Prostate gland (tissue), 2 donors: Measurements from ENCODE around the gene L1CAM. TPM values are rescaled to one million over a fixed set of nuclear protein-coding genes. Genes with fewer than 3 reads are reported as not detected.

ENCODE experiments used
- DNase-seq: peaks from one replicate; pipeline ENCODE4 v3.0.0-alpha.2; 2019; ENCODE audit warnings: low spot score
- H3K27ac ChIP-seq, 2 donors: fragments of 200-600 bp; sonication (generic); 2 replicates each; pipeline ENCODE4 v1.5.1; 2017 to 2019
- H3K27me3 ChIP-seq: fragments of 200-600 bp; sonication (generic); replicated peaks from 2 replicates; pipeline ENCODE4 v1.5.1; 2019; ENCODE audit not compliant: insufficient read depth
- H3K36me3 ChIP-seq, 2 donors: fragments of 200-600 bp; sonication (generic); 1 replicate in 1 of 2; 2 replicates in 1 of 2; pipeline versions ENCODE4 v1.5.1 to v1.8.1; 2017 to 2019
- H3K4me1 ChIP-seq: fragments of 200-600 bp; sonication (generic); replicated peaks from 2 replicates; pipeline ENCODE4 v1.5.1; 2019
- H3K4me3 ChIP-seq, 2 donors: fragments of 200-600 bp; sonication (generic); 2 replicates each; pipeline ENCODE4 v1.5.1; 2017 to 2019
- H3K9me3 ChIP-seq: fragments of 200-600 bp; sonication (generic); 2 replicates; pipeline ENCODE4 v1.5.1; 2017
- CTCF ChIP-seq, 4 experiments: fragments of 200-600 bp in 2 of 4; fragments of 450-650 bp in 2 of 4; sonication (generic) in 2 of 4; IDR thresholded peaks; 1 replicate in 3 of 4; 2 replicates in 1 of 4; pipeline ENCODE4 v1.5.1; 2016 to 2019; ENCODE audit warnings: antibody characterized with exemption in 4 of 4, mild to moderate bottlenecking in 2 of 4, moderate library complexity in 2 of 4
- POLR2A ChIP-seq: fragments of 450-650 bp; IDR thresholded peaks from one replicate; pipeline ENCODE4 v1.6.1; 2016; ENCODE audit warnings: antibody characterized with exemption, mild to moderate bottlenecking
- POLR2AphosphoS5 ChIP-seq: sonication (generic); formaldehyde crosslinking; IDR thresholded peaks from one replicate; pipeline ENCODE4 v1.6.1; 2017; ENCODE audit warnings: antibody characterized with exemption
- WGBS: methylation state at CpG from one replicate; pipeline ENCODE4 v1.1.5; 2018; 5-methylcytosine and 5-hydroxymethylcytosine counted together
- intact Hi-C: fragments of 100-400 bp; cut with DNase I; formaldehyde crosslinking; loops from one replicate; pipeline ENCODE4 v1.14.2; 2022
- total RNA-seq, 2 donors: library from RNA; depleted of rRNA; stranded (reverse); fragments of >200 nt; gene quantifications; one replicate each; pipeline ENCODE4 v1.1.0, GENCODE V29; 2016

Gene L1CAM
- total RNA-seq, 2 donors from 2014 or later, result 0.73 to 18.0 TPM

DNA sequence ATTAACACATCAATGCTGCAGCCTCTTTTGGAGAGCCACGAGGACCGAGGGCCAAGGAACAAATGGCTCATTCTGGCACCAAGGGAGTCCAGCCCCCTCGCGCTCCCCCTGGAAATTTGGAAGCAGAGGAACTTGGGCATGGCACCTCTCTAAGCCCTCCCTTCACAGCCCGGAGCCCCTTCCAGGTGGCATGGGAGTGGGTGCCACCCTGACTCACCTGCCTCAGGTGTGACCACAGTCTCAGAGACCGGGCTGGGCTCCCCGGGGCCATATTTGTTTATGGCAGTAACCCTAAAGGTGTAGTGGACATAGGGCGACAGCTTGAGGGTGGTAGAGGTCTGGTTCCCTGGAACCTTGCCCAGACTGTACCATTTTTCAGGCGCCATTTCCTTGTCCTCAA lies 18.8 kb downstream of the L1CAM start:
- H3K4me1 ChIP-seq, result no peaks in the 10 kb centered on the region
- TF ChIP-seq POLR2AphosphoS5 (no peak), CTCF (IDR thresholded peaks at IDR 0.05) (no peak), POLR2A (no peak)
- no peaks in the 10 kb centered on the region for H3K9me3 ChIP-seq
- 84% methylated on average over 5 of the region's 9 CpGs for WGBS
- intact Hi-C loops, result no loop called here
- no peaks in the 10 kb centered on the region for H3K36me3 ChIP-seq
- H3K4me3 ChIP-seq, result no peak overlapping the region
- H3K27me3 ChIP-seq, result no peaks in the 10 kb centered on the region
- no peak for DNase-seq
- H3K27ac ChIP-seq, result no peak overlapping the region

DNA sequence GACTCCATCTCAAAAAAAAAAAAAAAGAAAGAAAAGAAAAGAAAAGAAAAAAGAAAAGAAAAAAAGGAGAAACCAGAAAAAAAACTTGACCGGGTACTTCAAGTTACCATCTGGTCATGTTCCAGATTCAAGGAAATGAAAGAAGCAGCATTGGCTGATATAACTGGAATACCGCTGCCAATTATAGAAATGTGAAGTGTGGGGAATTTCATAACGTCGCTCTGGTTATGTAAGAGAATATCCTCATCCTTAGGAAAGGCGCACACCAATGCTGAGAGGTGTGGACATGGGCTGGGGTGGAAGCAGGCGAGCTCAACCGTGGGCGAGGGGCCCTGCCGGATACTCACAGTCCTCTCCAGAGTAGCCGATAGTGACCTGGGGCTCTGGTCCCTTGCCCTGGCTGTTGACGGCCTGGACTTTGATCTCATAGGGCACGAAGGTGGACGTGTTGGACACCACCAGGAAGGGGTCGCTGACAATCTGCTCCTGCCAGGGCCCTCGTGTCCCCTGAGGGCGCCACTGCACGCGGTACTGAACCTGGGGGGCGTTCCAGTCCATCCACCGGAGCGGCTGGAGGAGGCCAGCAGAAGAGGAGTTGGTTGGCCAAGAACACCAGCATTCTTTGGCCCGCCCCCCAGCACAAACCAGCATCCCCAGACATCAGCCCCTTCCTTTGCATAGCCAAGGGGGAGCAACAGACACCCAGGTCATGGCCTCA lies 19.5 kb downstream of the L1CAM start:
- H3K27ac ChIP-seq, result no peak overlapping the region
- intact Hi-C loops, result no loop called here
- 79% methylated on average over 9 of the region's 22 CpGs for WGBS
- DNase-seq, result no peak
- no peaks in the 10 kb centered on the region for H3K9me3 ChIP-seq
- H3K27me3 ChIP-seq, result no peaks in the 10 kb centered on the region
- H3K36me3 ChIP-seq, result no peaks in the 10 kb centered on the region
- no peaks in the 10 kb centered on the region for H3K4me1 ChIP-seq
- TF ChIP-seq POLR2AphosphoS5 (no peak), CTCF (IDR thresholded peaks at IDR 0.05) (no peak), POLR2A (no peak)
- H3K4me3 ChIP-seq, result no peak overlapping the region

GRCh38 chrX:153865685-153866084 lies 20.3 kb downstream of the L1CAM start:
- H3K27me3 ChIP-seq, result no peaks in the 10 kb centered on the region
- no peaks in the 10 kb centered on the region for H3K4me1 ChIP-seq
- H3K36me3 ChIP-seq, result no peaks in the 10 kb centered on the region
- intact Hi-C loops, result no loop called here
- no peak for DNase-seq
- H3K27ac ChIP-seq, result no peak overlapping the region
- no peaks in the 10 kb centered on the region for H3K9me3 ChIP-seq
- no peak overlapping the region for H3K4me3 ChIP-seq
- TF ChIP-seq POLR2A (no peak), CTCF (IDR thresholded peaks at IDR 0.05) (no peak), POLR2AphosphoS5 (no peak)
- WGBS, result 96% methylated on average over 6 of the region's 9 CpGs

GRCh38 chrX:153865321-153865580 lies 20.7 kb downstream of the L1CAM start:
- no peak for DNase-seq
- TF ChIP-seq POLR2AphosphoS5, result no peak
- no peak for TF ChIP-seq POLR2A
- TF ChIP-seq CTCF (IDR thresholded peaks at IDR 0.05), result no peak
- no peaks in the 10 kb centered on the region for H3K27me3 ChIP-seq
- no peaks in the 10 kb centered on the region for H3K9me3 ChIP-seq
- H3K4me3 ChIP-seq, result no peak overlapping the region
- H3K36me3 ChIP-seq, result no peaks in the 10 kb centered on the region
- no peak overlapping the region for H3K27ac ChIP-seq
- intact Hi-C loops, result no loop called here
- H3K4me1 ChIP-seq, result no peaks in the 10 kb centered on the region
- 96% methylated on average over 11 of the region's 11 CpGs for WGBS

DNA sequence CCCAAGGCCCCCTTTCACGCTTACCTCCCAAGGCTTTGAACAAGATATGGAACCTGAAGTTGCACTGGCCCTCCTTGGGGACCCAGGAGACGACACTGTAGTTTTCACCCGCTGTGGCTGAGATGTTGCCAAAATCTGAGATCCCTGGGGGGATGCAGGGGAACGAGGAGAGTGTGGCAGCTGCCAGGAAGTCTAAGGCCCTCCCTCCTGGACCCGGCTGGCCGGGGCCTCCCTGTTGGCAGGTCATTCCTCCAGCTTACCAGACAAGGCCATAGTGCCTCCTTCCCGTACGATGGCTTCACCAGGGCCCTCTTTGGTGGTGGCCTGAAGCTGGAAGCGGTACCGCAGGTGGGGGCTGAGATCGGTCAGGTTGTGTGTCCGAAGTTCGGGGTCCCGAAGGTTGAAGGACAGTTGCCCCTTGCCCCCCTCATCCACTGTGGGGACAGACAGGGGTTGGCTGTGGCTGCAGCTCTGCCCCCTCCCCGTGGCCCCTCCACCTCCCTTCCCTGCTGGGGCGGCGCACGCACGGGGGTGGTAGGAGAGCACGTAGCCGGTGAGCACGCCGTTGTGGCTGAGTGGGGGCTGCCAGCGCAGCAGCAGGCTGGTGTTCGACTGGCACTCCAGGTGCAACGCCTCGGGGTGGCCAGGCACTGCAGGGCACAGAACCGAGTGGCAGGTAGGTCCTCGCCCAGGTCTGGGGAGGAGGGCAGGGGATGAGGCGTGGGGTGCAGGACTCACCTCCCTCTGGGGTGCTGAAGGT lies 21.2 kb downstream of the L1CAM start:
- no peak for TF ChIP-seq POLR2A
- no peak for TF ChIP-seq POLR2AphosphoS5
- TF ChIP-seq CTCF (IDR thresholded peaks at IDR 0.05), result no peak
- H3K27me3 ChIP-seq, result no peaks in the 10 kb centered on the region
- no peak overlapping the region for H3K27ac ChIP-seq
- H3K4me3 ChIP-seq, result no peak overlapping the region
- H3K9me3 ChIP-seq, result no peaks in the 10 kb centered on the region
- no peak for DNase-seq
- WGBS, result 58% methylated on average over 7 of the region's 30 CpGs
- H3K4me1 ChIP-seq, result no peaks in the 10 kb centered on the region
- intact Hi-C loops, result no loop called here
- H3K36me3 ChIP-seq, result no peaks in the 10 kb centered on the region
